Hippocampal formation (tissue), 2 donors: ENCODE results near the gene PIP4K2A.
"Not testable (repeated sequence)": the region's sequence is repeated elsewhere in the genome, so short reads cannot be mapped to it uniquely, and the experiment has no call there.

Experiments used
- DNase-seq, 2 donors: peaks; one replicate each; lab custom pipeline; 2025; lab: John Stamatoyannopoulos, UW

Gene PIP4K2A

DNA sequence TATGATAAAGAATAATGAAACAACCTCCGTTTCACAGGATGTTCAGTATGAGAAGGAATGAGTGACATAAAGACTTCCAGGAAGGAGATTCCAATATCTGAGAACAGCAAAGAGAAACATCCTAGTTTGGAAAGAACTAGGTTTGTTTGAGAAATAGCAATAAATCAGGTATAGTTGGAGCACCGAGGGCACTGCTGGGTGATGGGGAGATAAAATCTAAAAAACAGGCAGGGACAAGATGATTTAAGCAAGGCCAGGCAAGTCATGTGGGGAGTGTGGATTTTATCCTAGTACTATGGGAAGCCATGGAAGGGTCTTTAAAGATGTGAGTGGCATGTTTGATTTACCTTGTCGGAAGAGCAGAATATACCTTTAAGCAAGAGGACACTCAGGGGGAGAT is 199.4 kb downstream of the PIP4K2A start:
- DNase-seq = no peak

DNA sequence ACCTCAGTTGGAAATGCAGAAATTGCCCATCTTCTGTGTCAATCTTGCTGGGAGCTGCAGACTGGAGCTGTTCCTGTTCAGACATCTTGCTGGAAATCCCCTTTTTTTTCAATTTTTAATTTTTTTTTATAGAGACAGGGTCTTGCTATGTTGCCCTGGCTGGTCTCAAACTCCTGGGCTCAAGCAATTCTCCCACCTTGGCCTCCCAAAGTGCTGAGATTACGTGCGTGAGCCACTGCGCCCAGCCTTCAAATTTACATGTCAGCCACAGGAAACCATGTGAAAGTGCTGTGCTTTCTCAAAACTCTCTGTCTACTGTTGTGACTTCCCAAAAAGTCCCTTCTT is 200.0 kb downstream of the PIP4K2A start:
- not testable (repeated sequence) for DNase-seq

- not testable (repeated sequence) for DNase-seq
These were observed 200.6 kb downstream of the PIP4K2A start for GRCh38 chr10:22513483-22514413.

GRCh38 chr10:22512015-22512414 is 202.4 kb downstream of the PIP4K2A start:
- not testable (repeated sequence) for DNase-seq

DNA sequence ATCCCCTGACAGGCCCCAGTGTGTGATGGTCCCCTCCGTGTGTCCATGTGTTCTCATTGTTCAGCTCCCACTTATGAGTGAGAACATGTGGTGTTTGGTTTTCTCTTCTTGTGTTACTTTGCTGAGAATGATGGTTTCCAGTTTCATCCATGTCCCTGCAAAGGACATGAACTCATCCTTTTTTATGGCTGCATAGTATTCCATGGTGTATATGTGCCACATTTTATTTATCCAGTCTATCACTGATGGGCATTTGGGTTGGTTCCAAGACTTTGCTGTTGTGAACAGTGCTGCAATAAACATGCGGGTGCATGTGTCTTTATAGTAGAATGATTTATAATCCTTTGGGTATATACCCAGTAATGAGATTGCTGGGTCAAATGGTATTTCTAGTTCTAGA is 206.2 kb downstream of the PIP4K2A start:
- DNase-seq = not testable (repeated sequence)

DNA sequence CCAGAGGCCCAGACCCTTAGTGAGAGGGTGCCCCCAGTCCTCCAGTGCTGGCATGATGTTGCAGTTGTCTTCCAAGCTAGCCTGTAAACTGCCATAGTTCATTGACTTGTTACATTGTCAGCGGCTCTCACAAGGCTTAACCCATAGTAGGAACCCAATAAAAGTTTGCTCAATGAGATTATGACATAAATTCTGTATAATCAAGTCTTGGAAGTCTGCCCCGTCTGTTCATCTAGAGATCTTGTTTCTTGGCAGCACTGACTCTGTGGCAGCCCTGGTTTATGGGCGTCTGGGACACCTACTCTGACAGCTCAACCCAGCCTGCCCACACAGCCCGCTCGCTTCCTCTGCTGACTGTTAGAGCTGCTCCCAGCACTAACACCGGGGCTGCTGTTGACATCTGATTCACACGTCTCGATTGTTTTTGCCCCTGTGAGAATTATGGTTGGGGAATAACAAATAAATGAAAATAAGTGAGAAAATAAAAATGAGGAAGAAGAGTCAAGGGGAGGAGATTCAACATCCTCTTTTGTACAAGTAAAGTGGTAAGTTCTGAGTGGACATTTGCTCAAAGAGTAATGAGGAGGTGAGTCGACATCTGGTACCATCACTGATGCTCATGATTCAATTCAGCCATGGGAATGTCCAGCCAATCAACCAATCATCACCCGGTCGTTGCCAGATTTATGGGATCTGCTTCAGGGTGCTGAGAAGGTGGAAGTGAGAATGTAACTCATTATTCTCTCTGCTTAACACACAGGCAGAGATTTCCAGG is 208.3 kb downstream of the PIP4K2A start:
- DNase-seq = no peak

DNA sequence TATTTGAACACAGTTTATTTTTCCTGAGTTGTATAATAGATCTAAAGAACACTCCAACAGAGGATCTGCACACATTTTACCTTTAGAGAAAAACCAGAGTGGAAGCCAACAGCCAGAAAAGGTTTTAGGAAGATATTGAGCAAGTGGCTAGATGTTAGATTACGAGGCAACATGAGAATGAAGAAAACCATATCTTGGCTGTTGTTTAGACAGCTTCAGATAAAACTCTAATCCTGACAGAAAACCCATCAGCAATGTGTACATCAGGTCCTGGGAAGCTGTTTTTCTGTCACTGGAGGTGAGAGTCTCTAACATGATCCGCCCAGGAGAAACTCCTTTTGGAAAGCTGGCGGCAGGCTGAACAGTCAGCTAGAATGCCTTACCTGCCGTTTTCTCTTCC is 209.6 kb downstream of the PIP4K2A start:
- no peak for DNase-seq

DNA sequence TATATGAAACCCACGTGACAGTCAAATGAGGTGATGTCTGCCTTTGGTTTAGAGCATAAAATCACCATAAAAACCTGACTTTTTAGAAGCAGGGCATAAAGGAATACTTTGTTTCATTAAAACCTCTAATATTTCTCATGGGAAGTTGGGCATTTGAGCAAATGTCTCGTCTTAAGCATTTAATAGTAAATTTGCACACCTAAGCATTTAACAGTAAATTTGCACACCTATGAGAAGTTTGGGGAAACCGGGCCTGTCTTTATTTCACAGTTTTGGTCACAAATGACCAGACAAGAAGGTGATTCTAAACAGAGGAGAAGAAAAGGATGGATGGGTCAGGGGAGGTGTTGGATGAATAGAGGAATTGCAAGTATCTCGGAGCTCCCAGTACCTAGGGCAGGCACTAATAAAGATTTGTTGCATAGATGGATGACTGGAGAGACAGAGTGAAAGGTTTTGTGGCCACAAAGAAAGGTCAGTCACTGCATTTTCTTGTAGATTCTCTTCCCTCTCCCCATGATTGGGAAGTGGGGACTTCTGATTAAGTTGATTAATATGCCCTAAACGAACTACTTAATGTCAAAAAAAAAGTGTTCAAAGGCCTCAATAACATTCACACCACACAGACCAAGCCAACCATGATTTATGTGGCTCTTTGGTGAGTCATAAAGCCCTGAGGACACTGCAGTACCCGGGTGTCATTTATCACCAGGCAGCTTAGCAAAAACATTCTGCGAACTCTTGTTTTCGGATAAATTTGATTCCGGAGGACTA is 210.9 kb downstream of the PIP4K2A start:
- no peak for DNase-seq

- DNase-seq = no peak
These were observed 212.5 kb downstream of the PIP4K2A start for GRCh38 chr10:22501863-22502262.

DNA sequence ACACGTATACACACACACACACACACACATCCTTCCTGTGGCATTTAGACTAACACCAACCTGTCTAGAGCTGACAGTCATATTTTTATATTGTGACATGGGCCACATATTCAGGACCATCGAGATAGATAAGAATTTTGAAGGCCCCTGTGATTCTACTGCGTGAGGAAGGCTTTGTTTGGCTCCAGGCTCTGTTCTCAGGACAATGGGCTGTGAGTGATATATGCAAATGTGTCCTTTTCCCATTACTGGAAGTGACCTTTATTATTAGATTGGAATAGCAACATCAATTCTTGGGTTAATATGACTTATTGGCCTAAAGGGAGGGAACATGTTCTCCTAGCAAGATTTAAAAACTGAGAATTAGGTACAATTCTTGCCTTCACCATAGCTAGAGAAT is 213.0 kb downstream of the PIP4K2A start:
- DNase-seq = no peak

GRCh38 chr10:22500656-22501340 is 213.6 kb downstream of the PIP4K2A start:
- DNase-seq = peak in 1 of 2 donors; percentile 66

GRCh38 chr10:22499973-22500372 is 214.4 kb downstream of the PIP4K2A start:
- not testable (repeated sequence) for DNase-seq

DNA sequence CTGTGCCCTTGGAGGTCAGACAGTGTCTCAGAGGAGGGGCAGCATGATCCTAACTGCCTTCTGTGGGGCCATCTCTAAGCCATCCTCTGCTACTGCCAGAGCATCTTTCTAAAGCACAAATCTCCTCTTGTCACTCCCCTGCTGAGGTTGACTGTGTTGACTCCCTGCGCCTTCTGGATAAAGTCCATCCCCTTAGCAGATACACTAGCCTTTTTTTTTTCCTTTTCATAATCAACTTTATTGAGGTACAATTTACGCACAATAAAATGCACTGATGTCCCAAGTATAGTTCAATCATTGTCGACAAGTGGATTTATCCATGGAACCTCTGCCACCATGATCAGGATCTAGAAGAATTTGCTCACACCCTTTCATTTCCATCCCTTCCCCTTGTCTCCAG is 219.0 kb downstream of the PIP4K2A start:
- no peak for DNase-seq

GRCh38 chr10:22494007-22494406 is 220.4 kb downstream of the PIP4K2A start:
- DNase-seq = no peak

DNA sequence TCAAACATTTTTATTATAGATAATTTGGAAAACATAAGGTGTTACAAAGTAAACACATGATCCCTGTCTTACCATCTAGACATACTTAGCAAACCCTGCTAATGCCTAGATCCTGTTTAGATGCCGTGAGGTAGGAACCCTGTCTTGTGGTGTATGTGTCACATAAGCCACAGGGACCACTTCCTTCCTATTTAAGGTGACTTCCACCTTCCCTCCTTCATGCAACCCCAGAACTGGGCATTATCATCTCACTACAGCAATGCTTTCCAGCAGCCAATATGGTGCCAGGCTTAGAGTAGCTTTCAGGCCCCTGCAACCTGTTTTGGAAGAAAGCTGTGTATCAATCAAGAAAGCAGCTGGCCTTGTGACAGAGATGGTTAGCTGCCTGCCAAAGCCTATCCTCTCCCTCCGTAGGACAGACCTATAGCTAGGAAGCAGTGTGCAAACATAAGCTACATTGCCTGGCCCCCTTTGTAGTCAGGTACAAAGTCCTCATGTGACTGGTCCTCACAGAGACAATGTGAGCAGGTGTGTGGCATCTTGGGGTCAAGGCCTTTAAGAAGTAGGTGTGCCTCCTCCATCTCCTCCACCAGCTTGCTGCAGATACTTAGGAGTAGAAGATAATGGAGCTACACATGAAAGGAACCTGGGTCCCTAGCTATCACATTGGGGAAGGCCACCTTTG is 222.3 kb downstream of the PIP4K2A start:
- no peak for DNase-seq

GRCh38 chr10:22491480-22491879 is 222.9 kb downstream of the PIP4K2A start:
- DNase-seq = peak; percentile 54 to 78

DNA sequence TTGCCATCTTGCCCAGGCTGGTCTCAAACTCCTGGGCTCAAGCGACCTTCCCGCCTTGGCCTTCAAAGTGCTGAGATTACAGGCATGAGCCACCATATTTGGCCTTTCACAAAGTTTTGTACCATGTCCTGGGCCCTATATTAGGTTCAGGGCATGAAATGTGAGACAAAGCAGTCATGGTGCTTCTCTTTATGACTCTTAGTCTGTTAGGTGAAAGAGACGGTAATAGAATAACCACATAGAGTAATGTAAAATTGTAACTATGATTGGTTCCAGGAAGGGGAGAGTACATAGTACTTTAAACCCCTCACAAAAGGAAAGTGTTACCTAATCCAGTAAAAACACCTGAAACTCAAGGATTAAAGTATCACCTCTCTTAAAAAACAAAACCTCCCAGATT is 224.4 kb downstream of the PIP4K2A start:
- DNase-seq = no peak

GRCh38 chr10:22489467-22489866 is 224.9 kb downstream of the PIP4K2A start:
- no peak for DNase-seq

DNA sequence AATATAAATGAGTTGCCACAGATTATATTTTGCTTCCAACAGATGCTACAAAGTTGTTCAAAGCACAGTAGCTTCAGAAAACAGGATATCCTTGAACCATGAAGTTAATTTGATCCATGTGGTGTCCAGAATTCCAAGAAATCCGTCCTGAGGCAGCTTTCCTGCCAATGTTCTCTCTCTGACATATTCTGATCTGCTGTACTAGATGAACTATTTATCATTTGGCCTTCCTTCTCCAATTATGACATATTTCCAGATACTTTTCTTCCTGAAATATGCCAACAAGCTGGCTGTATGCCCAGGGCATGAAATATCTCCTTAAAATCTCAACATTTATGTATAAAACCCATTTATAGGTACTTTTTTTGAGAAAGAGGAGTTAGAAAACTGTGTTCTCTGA is 227.9 kb downstream of the PIP4K2A start:
- DNase-seq = no peak
